Lower leg skin (tissue), 4 donors: ENCODE results near the gene DSG2. TPM values are rescaled to one million over a fixed set of nuclear protein-coding genes. Genes with fewer than 3 reads are reported as not detected.
A peak's percentile ranks its signal among the peaks of the same experiment; 100 is the strongest.

Source experiments
- DNase-seq, 2 donors: peaks; one replicate each; pipeline ENCODE4 v3.0.0-alpha.2; 2019; ENCODE audit warnings: low spot score in 2 of 2
- H3K4me3 ChIP-seq: fragments of 200-600 bp; sonication (generic); 2 replicates; pipeline ENCODE4 v1.5.1; 2017; ENCODE audit warnings: mild to moderate bottlenecking, low read depth; ENCODE audit not compliant: poor library complexity, severe bottlenecking
- POLR2A ChIP-seq, 2 donors: fragments of 450-650 bp; IDR thresholded peaks; one replicate each; pipeline ENCODE4 v1.6.1; 2016 to 2017; ENCODE audit warnings: antibody characterized with exemption in 2 of 2, mild to moderate bottlenecking in 1 of 2, moderate library complexity in 1 of 2
- WGBS, 2 donors: methylation state at CpG; one replicate each; pipeline ENCODE4 v1.1.5; 2018; 5-methylcytosine and 5-hydroxymethylcytosine counted together
- intact Hi-C: fragments of 100-400 bp; cut with DNase I; formaldehyde crosslinking; loops from one replicate; pipeline ENCODE4 v1.15.0; 2023; ENCODE audit warnings: low total_unique reads
- total RNA-seq, 4 donors: library from RNA; depleted of rRNA; stranded (reverse); fragments of >200 nt; gene quantifications; one replicate each; pipeline ENCODE4 v1.1.0, GENCODE V29; 2016
- TF ChIP-seq, protein P1 (sequence below), 3 donors: fragments of 450-650 bp; IDR thresholded peaks; one replicate each; pipeline ENCODE4 v1.5.1; 2016; ENCODE audit warnings: antibody characterized with exemption in 3 of 3, mild to moderate bottlenecking in 3 of 3, moderate library complexity in 2 of 3

DSG2 gene
- total RNA-seq, 4 donors from 2014 or later = 11.0 to 28.0 (median 19.2) TPM

DNA sequence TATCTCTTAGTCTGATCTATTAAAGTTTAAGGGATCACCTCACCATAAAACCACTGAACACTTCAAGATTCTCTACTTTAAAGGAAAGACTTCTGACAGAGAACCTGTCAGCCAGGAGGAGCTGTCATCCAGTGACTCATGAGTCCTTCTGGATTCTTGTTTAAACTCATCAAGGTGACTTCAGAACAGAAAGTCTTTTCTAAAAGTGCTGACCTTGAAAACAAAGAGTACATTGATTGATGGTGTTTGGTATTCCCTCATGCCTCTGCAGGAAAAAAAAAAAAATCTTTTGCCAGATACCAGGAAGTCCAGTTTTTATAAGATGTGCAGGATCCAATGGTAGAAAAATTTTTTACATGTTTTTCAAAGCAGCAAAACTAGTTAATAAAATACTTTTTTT lies 12.3 kb downstream of the DSG2 start:
- no peak overlapping the region for H3K4me3 ChIP-seq
- intact Hi-C loops = loop anchor here (10.0 kb wide), 1 partner anchor 86 kb away; no protein-coding TSS in a partner anchor
- TF ChIP-seq, protein P1, sequence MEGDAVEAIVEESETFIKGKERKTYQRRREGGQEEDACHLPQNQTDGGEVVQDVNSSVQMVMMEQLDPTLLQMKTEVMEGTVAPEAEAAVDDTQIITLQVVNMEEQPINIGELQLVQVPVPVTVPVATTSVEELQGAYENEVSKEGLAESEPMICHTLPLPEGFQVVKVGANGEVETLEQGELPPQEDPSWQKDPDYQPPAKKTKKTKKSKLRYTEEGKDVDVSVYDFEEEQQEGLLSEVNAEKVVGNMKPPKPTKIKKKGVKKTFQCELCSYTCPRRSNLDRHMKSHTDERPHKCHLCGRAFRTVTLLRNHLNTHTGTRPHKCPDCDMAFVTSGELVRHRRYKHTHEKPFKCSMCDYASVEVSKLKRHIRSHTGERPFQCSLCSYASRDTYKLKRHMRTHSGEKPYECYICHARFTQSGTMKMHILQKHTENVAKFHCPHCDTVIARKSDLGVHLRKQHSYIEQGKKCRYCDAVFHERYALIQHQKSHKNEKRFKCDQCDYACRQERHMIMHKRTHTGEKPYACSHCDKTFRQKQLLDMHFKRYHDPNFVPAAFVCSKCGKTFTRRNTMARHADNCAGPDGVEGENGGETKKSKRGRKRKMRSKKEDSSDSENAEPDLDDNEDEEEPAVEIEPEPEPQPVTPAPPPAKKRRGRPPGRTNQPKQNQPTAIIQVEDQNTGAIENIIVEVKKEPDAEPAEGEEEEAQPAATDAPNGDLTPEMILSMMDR (IDR thresholded peaks at IDR 0.05) = no peak
- TF ChIP-seq POLR2A (IDR thresholded peaks at IDR 0.05) = no peak
- no peak for DNase-seq

DNA sequence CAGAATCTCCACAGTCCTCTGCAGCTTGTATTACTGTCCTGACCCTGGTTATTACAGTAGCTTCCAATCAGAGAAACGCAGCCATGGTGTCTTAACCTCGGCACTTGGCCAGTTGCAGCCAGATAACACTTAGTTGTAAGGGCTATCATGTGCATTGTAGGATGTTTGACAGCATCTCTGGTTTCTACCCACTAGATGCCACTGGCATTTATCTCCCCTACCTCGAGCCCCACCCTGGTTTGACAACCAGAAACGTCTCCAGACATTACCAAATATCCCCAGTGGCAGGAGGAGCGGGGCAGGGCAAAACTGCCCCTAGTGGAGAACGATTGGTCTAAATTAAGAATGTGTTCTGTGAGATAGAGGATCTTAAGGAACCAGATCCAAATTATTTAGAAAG lies 13.1 kb downstream of the DSG2 start:
- WGBS, 2 donors = 39 to 62% methylated on average over 6 of the region's 6 CpGs
- TF ChIP-seq POLR2A (IDR thresholded peaks at IDR 0.05) = no peak
- TF ChIP-seq, protein P1 (IDR thresholded peaks at IDR 0.05) = no peak
- intact Hi-C loops = loop anchor here (10.0 kb wide), 1 partner anchor 86 kb away; no protein-coding TSS in a partner anchor
- no peak for DNase-seq
- H3K4me3 ChIP-seq = no peak overlapping the region

DNA sequence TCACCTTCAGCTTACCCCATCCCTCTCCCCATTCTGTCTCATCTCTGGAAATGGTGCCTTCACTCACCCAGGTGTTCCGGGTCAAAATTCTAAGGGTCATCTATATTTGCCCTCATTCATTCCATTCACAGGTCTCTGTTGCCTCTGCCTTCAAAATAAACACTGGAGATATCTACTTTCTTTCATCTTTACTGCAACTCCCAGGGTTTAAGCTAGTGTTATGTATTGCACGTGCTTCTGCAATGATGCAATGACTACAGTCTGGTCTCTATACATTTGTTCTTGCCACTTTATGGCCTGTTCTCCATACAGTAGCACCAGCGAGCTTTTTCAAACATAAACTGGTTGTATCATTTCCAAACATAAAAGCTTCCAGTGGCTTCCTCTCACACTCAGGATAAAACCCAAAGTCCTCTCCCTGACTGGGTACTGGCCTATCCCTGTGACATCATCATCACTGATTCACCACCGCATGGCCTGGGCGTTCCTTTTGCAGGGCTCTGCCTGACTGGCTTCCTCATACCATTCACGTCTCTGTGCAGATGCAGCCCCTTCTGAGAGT lies 14.3 kb downstream of the DSG2 start:
- no peak for TF ChIP-seq POLR2A (IDR thresholded peaks at IDR 0.05)
- TF ChIP-seq, protein P1 (IDR thresholded peaks at IDR 0.05) = peak in 1 of 3 donors; percentile 25
- DNase-seq = no peak
- intact Hi-C loops = loop anchor here (10.0 kb wide), 1 partner anchor 87 kb away; no protein-coding TSS in a partner anchor
- 47 to 52% methylated on average over 6 of the region's 6 CpGs for WGBS, 2 donors
- H3K4me3 ChIP-seq = no peak overlapping the region

DNA sequence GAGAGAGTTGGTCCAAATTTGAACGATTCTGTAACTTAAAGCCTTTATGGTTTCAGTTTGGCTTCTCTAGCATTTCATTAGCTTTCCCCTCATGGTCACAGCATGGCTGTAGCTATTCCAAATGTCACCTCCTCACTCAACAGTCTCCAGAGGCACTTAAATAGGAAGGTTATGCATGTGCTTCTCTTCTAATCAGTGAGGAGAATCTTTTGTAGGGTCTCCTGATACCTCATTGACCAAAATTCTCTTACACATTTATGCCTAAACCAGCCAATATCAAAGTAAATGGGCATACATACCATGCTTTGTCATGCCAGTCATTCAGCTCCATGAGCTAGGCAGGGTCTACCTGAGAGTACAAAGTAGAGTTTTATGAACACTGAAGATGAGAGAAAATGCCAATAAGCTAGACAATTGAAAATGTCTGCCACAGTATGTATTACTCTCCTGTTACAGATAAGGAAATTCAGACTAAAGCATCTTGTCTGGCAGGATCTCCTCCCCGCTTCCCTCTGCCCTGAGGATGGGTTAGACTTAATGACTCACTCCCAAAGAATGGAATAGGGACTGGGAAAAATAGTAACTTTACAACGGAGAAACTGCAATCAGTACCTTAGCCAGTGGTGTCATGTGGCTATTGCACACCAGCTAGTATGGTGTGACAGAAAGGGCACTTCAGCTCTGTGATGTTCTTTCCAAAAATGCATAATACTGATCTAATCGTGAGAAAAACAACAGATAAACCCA lies 15.4 kb downstream of the DSG2 start:
- no peak for DNase-seq
- no peak overlapping the region for H3K4me3 ChIP-seq
- intact Hi-C loops = loop anchor here (10.0 kb wide), 1 partner anchor 89 kb away; no protein-coding TSS in a partner anchor
- 44 to 45% methylated on average over 4 of the region's 4 CpGs for WGBS, 2 donors
- TF ChIP-seq, protein P1 (IDR thresholded peaks at IDR 0.05) = no peak
- TF ChIP-seq POLR2A (IDR thresholded peaks at IDR 0.05) = no peak

DNA sequence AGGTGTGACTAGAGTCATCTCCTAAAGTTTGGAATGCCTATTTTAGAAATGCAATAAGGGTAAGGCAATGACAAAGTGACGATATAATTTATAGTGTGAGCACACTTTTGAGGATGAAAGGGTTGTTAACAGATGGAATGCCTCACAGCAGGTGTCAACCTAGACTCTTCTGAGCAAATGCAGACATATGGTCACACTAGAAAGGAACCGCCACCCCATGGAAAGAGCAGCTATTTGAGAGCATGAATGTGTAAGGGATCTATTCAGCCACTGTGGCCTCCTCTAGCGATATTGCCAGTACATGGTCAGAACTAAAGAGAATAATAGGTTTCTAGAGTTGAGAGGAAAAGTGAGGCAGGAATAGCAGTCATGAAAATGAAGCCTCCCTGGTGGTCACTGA lies 18.5 kb downstream of the DSG2 start:
- WGBS, 2 donors = 81 to 82% methylated on average over 3 of the region's 3 CpGs
- no peak for DNase-seq
- no peak for TF ChIP-seq POLR2A (IDR thresholded peaks at IDR 0.05)
- TF ChIP-seq, protein P1 (IDR thresholded peaks at IDR 0.05) = no peak
- intact Hi-C loops = loop anchor here (10.0 kb wide), 1 partner anchor 92 kb away; no protein-coding TSS in a partner anchor
- no peak overlapping the region for H3K4me3 ChIP-seq
